Vagina (tissue), 2 donors: ENCODE measurements around the gene BRMS1. TPM values are rescaled to one million over a fixed set of nuclear protein-coding genes. Genes with fewer than 3 reads are reported as not detected.
A peak's percentile ranks its signal among the peaks of the same experiment; 100 is the strongest.

Source experiments
- DNase-seq, 2 donors: peaks; one replicate each; pipeline ENCODE4 v3.0.0-alpha.2; 2017; ENCODE audit errors: extremely low spot score in 2 of 2
- H3K27ac ChIP-seq: fragments of 200-600 bp; sonication (generic); one replicate; pipeline ENCODE4 v1.5.1; 2019
- H3K27me3 ChIP-seq: fragments of 200-600 bp; sonication (generic); one replicate; pipeline ENCODE4 v1.5.1; 2019
- H3K36me3 ChIP-seq, 2 donors: fragments of 200-600 bp; sonication (generic); one replicate each; pipeline ENCODE4 v1.5.1; 2017 to 2019
- H3K4me1 ChIP-seq: fragments of 200-600 bp; sonication (generic); one replicate; pipeline ENCODE4 v1.5.1; 2019
- H3K4me3 ChIP-seq, 2 donors: fragments of 200-600 bp; sonication (generic); 1 replicate in 1 of 2; 2 replicates in 1 of 2; pipeline ENCODE4 v1.5.1; 2016 to 2019
- H3K9me3 ChIP-seq: fragments of 200-600 bp; sonication (generic); one replicate; pipeline ENCODE4 v1.5.1; 2019
- POLR2A ChIP-seq, 2 donors: fragments of 450-650 bp; IDR thresholded peaks; one replicate each; pipeline ENCODE4 v1.6.1; 2017; ENCODE audit warnings: antibody characterized with exemption in 2 of 2, mild to moderate bottlenecking in 2 of 2, moderate library complexity in 2 of 2
- POLR2AphosphoS5 ChIP-seq, 2 donors: sonication (generic); formaldehyde crosslinking; IDR thresholded peaks; one replicate each; pipeline ENCODE4 v1.9.0; 2017; ENCODE audit warnings: antibody characterized with exemption in 2 of 2, mild to moderate bottlenecking in 2 of 2, low read depth in 1 of 2; ENCODE audit not compliant: insufficient read depth in 1 of 2
- intact Hi-C: fragments of 100-400 bp; cut with DNase I; formaldehyde crosslinking; loops from one replicate; pipeline ENCODE4 v1.15.1; 2023
- total RNA-seq: library from RNA; depleted of rRNA; stranded (reverse); fragments of >200 nt; gene quantifications from one replicate; pipeline ENCODE4 v1.2.3, GENCODE V29; 2016
- TF ChIP-seq, protein P1 (sequence below), 3 experiments: fragments of 450-650 bp in 2 of 3; fragments of 200-600 bp in 1 of 3; sonication (generic) in 1 of 3; IDR thresholded peaks; one replicate each; pipeline ENCODE4 v1.5.1; 2017 to 2019; ENCODE audit warnings: antibody characterized with exemption in 3 of 3, mild to moderate bottlenecking in 2 of 3, moderate library complexity in 2 of 3

BRMS1 gene
- total RNA-seq, 1 donor from 2014 or later: 37.1 TPM

DNA sequence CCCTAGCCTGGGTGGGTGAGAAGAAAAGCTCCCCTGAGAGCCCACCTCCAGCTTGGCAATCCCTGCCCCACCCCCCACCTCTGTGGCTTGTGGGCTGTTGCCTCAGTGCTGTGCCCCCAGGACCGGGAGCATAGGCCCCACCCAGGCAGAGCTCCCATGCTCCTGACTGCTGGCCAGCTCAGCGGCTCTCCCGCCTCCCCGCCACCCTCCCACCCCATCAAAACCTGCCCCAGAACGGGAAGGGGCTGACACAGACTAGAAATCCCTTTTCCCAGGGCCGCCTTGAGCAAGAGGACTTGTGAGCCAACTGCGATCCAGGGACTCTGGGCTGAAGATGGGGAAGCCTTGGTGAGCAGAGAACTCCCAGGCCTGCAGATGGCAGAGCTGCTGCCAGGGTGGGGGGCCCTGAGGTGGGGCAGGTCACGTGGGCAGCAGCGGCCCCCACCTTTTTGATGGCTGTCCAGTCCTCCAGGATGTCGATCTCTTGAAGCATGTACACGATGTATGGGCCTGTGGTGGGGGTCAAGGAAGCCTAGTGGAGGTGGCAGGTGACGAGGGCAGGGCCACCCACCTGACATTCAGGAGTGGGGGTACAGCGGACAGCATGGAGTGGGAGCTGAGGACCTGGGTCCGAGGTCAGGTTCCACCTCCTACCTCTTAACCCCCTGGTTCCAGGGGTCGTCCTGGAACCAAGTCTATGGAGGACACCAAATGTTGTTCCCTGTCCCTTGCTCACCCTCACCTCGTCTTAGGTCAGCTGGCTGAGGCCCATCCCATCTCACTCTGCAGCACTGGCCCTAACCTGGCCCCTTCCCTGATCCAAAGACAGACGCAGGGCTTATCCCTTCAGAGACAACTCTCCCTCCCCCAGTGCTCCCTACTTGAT is 6.4 kb downstream of the BRMS1 start:
- H3K4me1 ChIP-seq: peaks cover 54% of the 10 kb centered on the region
- intact Hi-C loops: no loop called here

DNA sequence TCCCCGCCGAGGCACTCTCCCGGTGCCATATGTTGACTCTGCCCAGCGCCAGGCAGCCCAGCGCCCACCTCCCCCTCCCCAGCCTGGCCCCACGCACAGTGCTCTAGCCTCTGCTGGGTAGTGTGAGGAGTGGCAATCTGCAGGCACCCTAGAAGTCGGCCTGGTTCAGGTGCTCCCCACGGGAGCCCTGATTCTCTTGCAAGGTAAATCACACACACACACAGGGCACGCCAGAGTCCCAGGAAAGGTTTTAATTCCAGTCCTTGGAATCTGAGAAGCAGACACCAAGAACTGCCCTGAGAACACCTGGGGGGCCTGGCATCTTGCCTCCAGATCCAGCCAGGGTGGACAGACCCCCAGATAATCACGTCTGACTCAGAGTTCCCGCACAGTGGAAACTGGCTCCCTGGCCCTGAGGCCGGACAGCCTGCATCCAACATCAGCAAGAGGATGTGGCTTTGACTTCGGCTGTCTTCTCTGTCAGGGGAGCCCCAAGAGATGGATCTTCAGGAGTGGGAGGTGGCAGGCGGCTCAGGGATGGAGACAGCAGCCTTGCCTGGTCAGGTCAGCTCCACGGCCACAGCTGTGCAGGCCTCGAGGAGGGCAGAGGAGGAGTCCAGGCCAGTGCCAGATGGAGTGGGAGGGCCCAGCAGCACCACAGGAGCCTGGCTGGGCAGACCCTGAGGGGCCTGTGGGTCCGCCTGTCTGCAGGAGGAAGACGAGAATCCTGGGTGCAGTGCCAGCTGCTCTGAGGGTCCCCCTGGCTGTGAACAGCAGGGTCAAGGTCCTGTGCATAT is 7.6 kb downstream of the BRMS1 start:
- no peaks in the 10 kb centered on the region for H3K9me3 ChIP-seq
- DNase-seq: no peak
- peak overlapping the region in 1 of 2 donors; percentile 52 for H3K4me3 ChIP-seq
- peaks cover 0 to 51% of the 10 kb centered on the region in 2 donors for H3K36me3 ChIP-seq
- peak overlapping the region; percentile 67 for H3K27ac ChIP-seq
- TF ChIP-seq, protein P1, sequence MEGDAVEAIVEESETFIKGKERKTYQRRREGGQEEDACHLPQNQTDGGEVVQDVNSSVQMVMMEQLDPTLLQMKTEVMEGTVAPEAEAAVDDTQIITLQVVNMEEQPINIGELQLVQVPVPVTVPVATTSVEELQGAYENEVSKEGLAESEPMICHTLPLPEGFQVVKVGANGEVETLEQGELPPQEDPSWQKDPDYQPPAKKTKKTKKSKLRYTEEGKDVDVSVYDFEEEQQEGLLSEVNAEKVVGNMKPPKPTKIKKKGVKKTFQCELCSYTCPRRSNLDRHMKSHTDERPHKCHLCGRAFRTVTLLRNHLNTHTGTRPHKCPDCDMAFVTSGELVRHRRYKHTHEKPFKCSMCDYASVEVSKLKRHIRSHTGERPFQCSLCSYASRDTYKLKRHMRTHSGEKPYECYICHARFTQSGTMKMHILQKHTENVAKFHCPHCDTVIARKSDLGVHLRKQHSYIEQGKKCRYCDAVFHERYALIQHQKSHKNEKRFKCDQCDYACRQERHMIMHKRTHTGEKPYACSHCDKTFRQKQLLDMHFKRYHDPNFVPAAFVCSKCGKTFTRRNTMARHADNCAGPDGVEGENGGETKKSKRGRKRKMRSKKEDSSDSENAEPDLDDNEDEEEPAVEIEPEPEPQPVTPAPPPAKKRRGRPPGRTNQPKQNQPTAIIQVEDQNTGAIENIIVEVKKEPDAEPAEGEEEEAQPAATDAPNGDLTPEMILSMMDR (IDR thresholded peaks at IDR 0.05): no peak
- H3K27me3 ChIP-seq: no peaks in the 10 kb centered on the region
- intact Hi-C loops: no loop called here
- H3K4me1 ChIP-seq: peaks cover 49% of the 10 kb centered on the region

More for the DNA sequence above, 6.4 kb downstream of the BRMS1 start:
- DNase-seq: no peak
- Histone ChIP-seq H3K4me3 (no peak overlapping the region), H3K36me3 (peaks cover 0 to 46% of the 10 kb centered on the region in 2 donors), H3K27me3 (no peaks in the 10 kb centered on the region), H3K9me3 (no peaks in the 10 kb centered on the region), H3K27ac (no peak overlapping the region)
- TF ChIP-seq POLR2AphosphoS5 (IDR thresholded peaks at IDR 0.05; ENCODE audit: insufficient read depth in 1 of 2, low read depth in 1 of 2) (no peak), POLR2A (IDR thresholded peaks at IDR 0.05) (no peak)
- TF ChIP-seq, protein P1 (IDR thresholded peaks at IDR 0.05): no peak

DNA sequence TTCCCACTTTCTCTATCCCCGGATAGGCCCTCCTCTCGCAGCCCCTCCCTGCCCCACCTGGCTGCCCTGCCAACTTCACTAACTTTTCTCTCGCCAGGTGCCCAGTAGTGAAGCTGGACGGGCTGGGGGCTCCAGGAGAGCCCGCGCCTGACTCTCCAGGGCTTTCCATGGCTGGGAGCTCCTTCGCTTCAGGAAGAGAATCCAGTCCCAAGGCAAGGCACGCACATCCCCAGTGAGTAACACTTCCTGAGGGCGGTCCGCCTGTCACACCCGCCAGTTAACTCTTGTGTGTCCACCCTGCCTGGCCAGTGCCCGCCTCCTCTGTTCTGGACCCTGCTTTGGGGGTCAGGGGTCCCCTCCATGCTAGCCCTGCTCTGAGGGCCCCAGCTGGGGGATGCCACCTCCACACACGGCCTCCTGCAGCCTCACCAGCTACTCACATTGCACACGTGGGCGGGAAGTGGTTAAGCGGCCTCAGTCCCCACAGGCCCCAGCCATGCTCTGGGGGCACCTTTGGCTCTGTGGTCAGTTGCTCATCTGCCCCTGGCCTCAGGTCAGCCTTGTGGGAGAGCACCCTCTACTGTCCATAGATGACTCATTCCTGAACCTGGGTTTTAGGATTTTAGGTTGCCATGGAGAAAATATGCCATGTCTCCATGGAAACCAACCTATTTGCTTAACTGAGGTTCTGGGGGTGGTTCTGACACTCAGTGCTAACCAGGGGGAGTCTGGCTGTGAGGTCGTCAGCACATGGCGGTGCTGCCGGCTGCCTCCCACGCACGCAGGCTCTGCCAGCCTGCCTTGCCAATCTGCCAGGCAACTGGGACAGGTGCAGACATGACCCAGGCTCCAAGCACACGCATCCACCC is 8.4 kb downstream of the BRMS1 start, which contains the start of gene RIN1:
Gene RIN1, minus strand, starts transcription at position 201 of the 869 bp plus-strand sequence. Its CDS starts 32 bp downstream, at position 169.
- Histone ChIP-seq H3K36me3 (peaks cover 0 to 44% of the 10 kb centered on the region in 2 donors), H3K9me3 (no peaks in the 10 kb centered on the region), H3K4me1 (peaks cover 49% of the 10 kb centered on the region), H3K27me3 (no peaks in the 10 kb centered on the region), H3K4me3 (peak within 1 kb of the TSS; percentile 52 to 59), H3K27ac (peak within 1 kb of the TSS; percentile 67)
- no peak for DNase-seq
- intact Hi-C loops: no loop called here
- TF ChIP-seq, protein P1 (IDR thresholded peaks at IDR 0.05): peak in 2 of 3 experiments; percentile 25 to 35
- peak; percentile 9 to 86 for TF ChIP-seq POLR2AphosphoS5 (IDR thresholded peaks at IDR 0.05; ENCODE audit: insufficient read depth in 1 of 2, low read depth in 1 of 2)
- TF ChIP-seq POLR2A (IDR thresholded peaks at IDR 0.05): no peak

DNA sequence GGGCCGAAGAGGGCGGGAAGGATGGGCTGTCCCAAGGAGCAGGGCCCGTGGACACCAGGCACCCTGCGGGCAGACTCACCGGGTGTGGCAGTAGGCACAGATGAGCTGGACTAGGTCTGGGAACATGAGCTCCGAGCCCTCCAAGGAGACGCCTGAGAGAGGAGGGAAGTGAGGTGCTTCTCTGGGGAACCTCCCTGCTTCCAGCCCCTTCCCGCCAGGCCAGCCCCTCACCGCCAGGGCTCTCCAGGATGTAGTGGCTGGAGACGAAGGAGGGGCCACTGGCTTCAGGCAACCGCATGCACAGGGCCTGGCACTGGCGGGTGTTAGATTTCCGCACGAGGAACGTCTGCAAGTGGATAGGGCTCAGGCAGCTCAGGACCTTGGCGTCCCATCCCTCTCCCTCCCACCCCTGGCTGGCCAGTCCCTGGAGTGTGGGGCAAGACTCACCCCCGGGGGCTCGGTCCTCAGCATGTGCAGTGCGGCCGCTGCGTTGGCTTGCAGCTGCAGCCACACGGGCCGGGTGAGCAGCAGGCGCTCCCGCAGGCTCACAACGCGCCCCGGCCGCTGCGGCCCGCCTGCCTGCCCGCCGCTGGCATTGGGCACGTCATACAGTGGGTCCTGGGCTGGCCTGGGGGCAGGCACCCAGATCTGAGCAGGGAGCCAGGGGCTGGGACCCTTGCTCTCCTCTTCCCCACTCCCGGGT is 9.2 kb downstream of the BRMS1 start:
- no peak for DNase-seq
- Histone ChIP-seq H3K4me1 (peaks cover 49% of the 10 kb centered on the region), H3K27ac (peak overlapping the region; percentile 67), H3K9me3 (no peaks in the 10 kb centered on the region), H3K4me3 (peak overlapping the region; percentile 52 to 59), H3K36me3 (peaks cover 0 to 36% of the 10 kb centered on the region in 2 donors), H3K27me3 (no peaks in the 10 kb centered on the region)
- TF ChIP-seq POLR2A (IDR thresholded peaks at IDR 0.05) (no peak), POLR2AphosphoS5 (IDR thresholded peaks at IDR 0.05; ENCODE audit: insufficient read depth in 1 of 2, low read depth in 1 of 2) (no peak)
- TF ChIP-seq, protein P1 (IDR thresholded peaks at IDR 0.05): no peak
- intact Hi-C loops: no loop called here
